ENCODE data around the gene PRM3. TPM values are rescaled to one million over a fixed set of nuclear protein-coding genes. Genes with fewer than 3 reads are reported as not detected.
A peak's percentile ranks its signal among the peaks of the same experiment; 100 is the strongest.

Gene PRM3, protein sequence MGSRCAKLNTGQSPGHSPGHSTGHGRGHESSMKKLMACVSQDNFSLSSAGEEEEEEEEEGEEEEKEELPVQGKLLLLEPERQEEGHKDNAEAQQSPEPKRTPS
- not detected for polyA plus RNA-seq (2013, experiment 1 of 2; ENCODE audit: insufficient read length)
- not detected for polyA plus RNA-seq (2013, experiment 2 of 2; ENCODE audit: insufficient read length)

DNA sequence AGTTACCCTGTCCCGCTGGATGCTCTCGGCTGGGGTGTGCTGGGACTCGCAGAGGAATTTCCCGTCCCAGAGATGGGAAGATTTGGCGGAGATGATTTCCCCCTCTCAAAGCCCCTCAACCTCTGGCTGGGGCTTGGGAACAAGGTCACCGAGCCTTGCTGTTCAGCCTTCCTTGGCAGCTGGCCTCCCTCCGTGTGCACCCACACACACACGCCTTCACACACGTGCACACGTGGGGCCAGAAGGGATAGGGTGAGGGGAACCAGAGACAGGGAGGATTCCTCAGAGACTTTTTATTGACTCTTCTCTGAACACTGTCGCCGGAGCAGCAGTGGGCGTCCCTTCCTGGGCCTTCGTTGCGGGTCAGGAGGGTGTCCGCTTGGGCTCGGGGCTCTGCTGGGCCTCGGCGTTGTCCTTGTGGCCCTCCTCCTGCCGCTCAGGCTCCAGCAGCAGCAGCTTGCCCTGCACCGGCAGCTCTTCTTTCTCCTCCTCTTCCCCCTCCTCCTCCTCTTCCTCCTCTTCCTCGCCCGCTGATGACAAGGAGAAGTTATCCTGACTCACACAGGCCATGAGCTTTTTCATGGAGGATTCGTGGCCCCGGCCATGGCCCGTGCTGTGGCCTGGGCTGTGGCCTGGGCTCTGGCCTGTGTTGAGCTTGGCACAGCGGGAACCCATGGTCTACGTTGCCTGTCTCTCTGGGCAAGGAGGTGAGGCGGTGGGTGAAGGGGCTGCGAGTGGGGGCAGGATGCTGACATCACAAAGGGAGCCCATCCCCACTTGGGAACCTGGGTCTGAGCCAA, at the start of gene PRM3:
PRM3 (minus strand) TSS at position 709 of the 800 bp plus-strand sequence; CDS start at position 675, 34 bp downstream.
- DNase-seq, result no peak

DNA sequence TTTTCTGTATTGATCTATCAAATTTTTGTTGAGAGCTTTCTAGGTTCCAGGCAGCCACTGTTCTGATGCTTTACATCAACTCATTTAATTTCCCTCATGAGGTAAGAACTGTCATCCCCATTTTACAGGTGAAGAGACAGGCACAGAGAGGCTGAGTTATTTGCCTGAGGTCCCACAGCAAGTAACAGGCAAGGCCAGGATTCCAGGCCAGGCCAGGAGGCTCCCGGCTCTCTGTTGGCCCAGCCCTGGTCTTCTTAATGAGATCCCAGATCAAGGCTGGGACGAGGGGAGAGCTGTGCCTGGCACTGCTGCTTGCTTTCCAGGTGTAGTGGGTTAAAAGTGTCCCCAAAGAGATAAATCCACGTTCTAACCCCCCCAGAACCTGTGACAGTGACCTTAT, 49.4 kb upstream of the PRM3 start:
- no peak for DNase-seq

DNA sequence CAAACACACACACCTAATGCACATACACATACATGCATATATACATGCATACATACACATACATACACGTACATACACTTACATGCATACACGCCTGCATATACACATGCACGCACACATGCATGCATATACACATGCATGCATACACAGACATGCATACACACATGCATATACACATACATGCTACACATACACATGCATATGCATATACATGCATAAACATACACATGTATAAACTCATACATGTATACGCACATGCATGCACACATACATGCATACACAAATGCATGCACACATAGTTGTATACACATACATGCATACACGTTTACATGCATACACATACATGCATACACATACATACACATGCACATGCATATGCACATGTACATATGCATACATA, 48.2 kb upstream of the PRM3 start:
- DNase-seq, result no peak

DNA sequence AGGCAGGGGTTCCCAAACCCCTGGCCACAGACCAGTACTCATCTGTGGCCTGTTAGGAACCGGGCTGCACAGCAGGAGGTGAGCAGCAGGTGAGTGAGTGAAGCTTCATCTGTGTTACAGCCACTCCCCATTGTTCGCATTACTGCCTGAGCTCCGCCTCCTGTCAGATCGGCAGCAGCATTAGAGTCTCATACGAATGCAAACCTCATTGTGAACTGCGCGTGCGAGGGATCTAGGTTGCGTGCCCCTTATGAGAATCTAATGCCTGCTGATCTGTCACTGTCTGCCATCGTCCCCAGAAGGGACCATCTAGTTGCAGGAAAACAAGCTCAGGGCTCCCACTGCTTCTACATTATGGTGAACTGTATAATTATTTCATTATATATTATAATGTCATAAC, 46.7 kb upstream of the PRM3 start:
- DNase-seq, result no peak

DNA sequence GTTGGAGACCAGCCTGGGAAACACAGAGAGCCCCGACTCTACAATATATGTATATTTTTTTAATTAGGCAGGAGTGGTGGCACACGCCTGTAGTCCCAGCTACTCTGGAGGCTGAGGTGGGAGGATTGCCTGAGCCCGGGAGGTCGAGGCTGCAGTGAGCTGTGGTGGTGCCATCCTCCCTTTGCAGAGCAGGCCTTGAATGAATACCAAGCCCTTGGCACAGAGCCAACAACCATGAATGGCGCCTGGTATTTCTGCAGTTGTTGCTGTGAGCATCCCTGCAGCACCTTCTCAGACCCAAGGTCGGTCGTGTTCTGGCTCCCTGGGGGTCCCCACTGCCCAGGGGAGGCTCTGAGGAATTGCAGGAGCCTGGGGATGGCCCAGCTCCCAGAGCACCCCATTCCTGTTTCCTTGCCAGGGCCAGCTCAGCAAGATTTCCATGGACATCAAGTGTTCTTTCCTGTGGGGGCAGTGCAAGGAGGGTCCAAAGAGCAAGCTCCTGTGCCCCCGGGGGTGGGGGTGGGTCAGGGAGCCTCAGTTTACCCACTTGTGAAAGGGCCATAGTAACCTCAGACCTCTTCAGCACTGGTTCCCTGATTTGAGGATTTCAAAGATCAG, 46.2 kb upstream of the PRM3 start:
- peak; percentile 32 for DNase-seq

DNA sequence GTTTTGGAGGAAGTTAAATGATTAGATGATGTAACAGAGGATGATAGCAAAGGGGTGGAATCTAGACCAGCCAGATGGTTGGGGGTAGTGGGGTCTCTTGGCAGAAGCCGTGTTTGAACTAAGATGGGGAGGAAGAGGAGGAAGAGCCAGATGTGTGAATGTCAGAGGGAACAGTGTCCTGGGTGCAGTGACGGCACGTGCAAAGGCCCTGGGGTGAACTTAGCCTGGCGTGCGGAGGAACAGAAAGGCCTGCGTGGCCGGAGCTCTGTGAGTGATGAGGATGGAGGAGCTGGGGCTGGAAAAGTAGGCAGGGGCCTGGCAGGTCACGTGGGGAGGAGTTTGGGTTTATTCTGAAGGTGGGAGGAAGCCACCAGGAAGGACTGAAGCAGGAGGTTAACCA, 45.4 kb upstream of the PRM3 start:
- DNase-seq, result no peak

DNA sequence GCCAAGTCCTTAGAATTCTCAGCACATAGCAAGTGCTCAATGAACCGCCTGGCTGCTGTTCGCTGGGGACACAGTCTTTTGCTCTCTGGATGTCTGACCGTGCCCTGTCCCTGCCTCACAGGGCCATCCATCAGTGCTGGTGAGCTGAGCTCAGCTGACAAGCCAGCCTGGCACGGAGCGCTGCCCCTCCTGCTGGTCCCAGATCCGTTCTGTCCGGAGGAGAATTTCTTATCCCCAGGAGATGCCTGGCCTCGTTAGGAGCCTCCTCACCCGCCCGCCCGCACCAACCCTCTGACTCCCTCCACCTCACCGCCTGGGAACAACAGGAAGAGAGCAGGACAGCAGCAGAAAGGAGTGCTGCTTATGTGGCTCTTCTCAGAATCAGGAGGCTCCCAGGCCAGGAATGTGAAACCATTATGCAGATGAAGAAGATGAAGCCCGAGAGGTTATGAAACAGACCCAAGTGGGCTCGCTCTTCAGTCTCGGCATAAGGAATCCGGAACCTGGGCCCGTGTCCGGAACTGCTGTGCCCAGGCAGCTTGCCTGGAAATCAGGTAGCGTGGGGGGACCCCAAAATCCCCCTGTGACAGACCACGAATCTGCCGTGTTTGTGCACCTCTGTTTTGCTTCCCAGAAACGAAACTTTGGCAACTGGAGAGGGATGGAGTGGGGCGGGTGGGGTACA, 43.0 kb upstream of the PRM3 start:
- DNase-seq, result peak; percentile 40

DNA sequence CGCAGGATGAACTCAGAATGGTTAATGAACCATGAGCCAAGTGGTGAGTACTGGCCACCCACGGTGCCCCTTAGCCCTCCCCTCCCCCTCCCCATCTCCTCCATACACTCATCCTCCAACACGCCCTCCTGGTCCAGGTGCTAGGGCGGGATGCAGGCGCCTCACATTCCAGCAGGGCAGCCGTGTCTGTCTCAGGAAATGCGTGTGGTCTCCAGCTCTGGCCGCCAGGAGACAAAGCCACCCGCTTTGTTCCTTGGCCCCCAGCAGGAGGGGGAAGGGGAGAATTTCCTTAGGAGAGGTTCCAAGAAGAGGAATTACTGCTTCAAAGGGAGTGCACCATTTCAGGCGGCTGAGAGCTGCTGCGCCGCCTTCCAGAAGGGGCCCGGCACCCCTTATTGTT, 42.1 kb upstream of the PRM3 start:
- peak; percentile 76 for DNase-seq

DNA sequence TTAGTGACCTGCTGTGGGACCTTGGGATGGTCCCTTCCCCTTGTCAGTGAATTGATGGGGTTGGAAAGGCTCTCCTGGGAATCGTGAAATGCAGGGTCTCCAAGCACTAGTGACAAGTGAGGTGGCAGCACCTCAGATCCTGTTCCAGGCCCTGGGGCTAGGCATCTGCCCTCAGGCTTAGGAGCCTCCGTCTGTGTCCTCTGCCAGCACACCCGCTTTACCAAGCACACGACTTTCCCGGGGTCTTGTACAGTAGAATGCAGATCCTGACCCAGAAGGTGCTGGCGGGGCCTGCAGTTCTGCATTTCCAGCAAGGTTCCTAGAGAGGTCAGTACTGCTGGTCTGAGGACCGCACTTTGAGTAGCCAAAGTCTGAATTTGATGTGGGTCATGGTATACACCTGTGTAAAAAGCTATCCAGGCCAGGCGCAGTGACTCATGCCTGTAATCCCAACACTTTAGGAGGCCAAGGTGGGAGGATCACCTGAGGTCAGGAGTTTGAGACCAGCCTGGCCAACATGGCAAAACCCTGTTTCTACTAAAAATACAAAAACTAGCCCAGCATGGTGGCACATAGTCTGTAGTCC, 41.0 kb upstream of the PRM3 start:
- no peak for DNase-seq

DNA sequence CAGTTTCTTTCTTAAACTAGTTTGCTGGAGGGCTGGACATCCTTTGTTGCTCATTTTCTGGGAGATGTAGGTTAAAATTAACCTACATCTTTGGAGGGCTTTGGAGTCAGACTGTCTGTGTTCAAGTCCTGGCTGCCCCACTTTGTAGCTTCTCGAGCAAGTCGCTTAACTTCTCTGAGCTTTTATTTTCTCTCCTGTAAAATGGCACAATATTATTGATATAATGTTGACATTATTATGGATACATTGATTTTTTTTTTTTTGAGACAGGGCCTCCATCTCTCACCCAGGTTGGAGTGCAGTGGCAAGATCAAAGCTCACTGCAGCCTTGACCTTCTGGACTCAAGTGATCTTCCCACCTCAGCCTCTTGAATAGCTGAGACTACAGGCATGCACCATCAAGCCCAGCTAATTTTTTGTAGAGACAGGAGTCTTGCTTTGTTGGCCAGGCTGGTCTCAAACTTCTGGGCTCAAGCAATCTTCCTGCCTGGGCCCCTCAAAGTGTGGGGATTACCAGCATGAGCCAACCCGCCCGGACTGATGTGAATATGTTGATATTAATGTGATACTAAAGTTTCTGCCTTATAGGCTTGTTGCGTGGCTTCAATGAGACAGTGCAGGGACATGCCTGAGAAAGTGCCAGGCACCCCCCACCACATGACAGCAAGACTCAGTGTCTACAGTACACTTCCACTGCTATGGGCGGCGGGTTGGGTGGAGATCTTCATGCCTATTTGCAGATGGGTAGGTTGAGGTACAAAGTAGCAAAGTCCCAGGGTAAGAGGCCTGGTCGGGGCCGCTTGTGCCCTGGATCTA, 40.3 kb upstream of the PRM3 start:
- no peak for DNase-seq

DNA sequence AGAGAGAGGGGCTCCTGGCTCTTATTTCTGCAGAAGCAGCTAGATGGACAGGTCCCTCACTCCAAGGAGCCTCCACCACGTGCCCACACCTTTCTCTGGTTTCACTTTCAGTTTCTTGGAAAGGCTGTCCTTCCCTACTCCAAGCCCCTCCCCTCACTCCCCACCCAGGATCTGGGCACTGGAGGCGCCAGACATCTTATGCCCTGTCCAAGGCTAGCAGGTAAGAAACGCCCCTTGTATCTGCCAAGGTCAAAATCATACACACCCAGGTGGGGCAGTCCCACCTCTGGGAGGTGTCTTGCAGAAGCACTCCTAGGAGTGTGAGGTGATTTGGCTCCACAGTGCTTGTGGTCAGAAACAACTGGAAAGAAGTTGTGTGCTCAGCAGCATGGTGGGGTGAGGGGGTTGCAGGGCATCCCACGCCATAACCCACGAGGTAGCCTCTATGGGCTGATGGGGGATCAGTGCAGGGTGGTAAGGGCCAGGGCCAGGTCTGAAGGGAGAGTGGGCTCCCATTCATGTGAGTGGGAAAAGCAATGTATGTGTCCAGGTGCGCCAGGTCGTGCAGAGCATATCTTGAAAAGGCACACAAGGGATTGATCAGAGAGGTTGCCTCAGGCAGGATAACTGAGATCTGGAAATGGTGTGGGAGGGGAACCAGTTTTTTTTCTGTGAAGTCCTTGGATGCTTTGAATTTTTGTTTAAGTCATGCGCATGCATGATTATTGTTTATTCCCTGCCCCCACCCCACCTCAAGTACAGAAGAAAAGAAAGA, 39.5 kb upstream of the PRM3 start:
- peak; percentile 44 for DNase-seq

DNA sequence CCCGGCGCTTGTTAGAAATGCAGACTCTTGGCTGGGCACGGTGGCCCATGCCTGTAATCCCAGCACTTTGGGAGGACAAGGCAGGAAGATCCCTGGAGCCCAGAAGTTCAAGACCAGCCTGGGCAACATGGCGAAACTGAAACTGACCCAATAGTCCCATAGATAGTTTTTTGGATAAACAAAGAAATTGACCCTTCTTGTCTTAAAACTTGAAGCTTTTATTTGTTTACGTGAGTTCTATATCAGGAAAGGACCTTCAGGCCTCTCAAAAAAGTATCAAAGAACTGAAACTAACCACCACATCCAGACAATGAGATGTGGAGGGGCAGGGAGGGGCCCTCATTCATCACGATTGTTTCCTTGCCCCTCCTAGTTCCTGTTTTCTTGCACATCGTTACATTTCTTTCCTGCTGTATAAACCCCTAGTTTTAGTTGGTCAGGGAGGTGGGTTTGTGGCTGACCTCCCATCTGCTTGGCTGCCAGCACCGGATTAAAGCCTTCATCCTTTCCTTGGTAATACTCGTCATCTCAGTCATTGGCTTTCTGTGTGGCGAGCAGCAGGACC, 37.6 kb upstream of the PRM3 start:
- no peak for DNase-seq

DNA sequence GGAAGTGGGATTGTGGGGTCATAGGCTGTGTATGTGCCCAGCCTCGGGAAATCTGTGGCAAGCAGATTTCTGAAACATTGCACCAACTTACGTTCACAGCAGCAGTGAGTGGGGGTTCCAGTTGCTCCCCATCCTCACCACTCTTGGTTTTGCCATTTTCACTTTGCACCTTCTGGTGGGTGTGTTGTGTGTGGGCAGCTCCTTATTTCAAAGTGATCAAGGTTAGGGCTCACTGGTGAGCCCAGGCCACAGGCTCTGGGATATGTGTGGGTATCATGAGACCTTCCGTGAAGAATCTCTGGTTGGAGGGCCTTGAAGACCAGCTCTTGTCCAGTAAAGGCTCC, 37.2 kb upstream of the PRM3 start:
- DNase-seq, result no peak

DNA sequence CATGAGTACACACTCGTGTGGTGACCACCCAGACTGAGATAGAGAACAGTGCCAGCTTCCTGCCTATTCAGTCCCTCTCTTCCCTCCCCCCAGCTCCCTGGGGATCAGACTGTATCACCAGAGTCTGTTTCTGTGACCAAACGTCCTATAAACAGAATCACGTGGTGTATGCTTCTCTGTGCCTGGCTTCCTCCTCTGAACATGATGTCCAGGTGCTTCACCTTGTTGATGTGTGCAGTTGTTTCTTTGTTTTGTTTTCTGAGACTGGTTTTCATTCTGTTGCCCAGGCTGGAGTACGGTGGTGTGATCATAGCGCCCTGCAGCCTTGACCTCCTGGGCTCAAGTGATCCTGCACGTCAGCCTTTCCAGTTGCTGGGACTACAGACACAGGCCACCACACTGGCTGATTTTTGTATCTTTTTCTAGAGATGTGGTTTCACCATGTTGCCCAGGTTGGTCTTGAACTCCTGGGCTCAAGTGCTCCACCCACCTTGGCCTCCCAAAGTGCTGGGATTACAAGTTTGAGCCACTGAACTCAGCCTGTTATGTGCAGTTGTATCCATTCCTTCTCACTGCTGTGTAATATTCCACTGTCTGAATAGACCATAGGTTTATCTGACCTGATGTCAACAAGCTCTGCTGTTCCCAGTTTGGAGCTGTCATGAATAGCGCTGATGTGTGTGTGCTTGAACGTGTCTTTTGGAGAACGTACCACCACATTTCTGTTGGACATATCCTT, 36.6 kb upstream of the PRM3 start:
- DNase-seq, result peak; percentile 29

DNA sequence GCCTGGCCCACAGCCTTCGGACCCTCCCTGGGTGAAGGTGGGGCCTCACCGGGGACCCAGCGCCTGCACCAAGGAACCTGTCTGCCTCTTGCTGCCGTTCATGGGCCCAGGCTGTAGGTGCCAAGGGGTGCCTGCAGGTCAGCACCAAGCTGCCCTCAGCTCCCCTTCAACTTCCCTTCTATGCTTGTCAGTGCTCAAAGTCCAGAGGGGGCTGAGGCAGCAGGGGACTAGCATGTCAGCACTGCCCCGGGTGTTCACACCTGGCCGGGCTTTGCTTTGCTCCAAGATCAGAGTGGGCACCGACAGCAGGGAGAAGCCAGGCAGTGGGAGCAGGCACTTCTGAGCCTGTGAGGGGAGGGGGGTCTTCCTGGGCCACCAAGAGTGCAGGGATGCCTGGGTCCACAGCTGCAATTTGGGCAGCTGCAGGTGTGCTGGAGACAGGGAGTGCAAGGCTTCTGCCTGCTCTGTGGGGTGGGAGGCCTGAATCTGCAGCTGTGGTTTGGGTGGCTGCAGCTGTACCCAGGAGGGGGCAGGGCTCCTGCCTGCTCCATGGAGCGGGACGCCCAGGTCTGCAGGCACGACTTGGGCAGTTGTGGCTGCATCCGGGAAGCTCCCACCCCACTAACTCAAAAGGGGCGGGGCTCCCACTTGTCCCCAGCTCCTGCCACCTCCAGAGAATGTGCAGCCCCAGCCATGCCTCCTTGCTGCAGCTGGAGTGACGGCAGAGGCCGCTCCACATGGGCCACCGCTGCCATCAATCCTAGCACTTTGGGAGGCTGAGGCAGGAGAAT, 35.3 kb upstream of the PRM3 start:
- DNase-seq, result no peak

DNA sequence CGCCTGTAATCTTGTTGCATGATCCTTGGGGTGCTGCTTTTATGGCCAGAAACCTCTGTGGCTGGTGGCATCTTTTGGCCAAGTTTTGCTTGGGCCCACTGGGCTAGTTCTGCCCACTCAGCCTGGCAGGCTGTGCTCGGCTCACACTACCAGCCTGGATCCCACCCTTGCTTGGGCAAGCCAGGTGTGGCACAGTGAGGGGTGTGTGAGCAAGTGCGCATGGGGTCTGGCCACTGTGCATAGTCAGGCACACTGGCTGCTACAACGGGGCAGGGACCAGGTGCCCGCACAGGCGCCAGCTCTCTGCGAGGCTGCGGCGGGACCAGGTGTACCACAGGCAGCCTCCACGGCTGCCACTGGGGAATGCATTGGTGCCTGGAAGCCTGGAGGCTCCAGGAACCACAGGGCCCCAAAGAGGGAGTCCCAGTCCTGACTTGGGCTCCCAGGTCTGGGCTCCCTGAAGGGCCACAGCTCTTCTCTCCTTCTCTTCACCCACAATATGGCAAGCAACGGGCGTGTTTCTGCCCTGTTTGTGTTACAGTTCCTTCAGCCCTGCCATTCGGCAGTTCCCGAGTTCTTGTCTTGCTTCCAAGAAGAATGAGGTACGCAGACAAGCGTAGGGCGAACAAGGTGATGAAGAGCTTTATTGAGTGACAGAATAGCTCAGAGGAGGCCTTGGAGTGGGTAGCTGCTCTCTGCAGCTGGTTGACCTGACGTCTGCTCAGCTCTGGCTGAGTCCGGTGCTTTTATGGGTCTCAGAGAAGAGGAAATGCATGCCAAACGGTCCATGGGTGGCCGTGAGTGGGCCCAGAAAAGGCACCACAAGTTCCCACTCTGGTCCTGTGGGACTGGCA, 34.4 kb upstream of the PRM3 start:
- no peak for DNase-seq

DNA sequence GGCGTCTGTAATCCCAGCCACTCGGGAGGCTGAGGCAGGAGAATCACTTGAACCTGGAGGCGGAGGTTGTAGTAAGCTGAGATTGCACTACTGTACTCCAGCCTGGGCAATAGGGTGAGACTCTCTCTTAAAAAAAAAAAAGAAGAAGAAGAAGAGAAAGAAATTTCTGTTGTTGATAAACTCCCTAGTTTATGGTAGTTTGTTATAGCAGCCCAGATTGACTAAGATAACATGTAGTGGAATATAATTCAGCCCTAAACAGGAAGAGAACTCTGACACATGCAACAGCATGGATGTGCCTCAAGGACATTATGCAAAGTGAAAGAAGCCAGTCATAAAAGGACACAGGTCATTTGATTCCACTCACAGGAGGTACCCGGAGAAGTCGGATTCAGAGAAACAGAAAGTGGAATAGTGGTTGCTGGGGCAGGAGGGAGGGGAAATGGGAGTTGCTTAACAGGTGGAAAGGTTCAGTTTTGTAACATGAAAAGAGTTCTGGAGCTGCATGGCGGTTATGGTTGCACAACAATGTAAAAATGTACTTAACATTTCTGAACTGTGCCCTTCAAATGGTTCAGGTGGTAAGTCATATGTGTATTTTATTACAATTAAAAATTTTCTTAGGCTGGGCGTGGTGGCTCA, 33.7 kb upstream of the PRM3 start:
- no peak for DNase-seq

DNA sequence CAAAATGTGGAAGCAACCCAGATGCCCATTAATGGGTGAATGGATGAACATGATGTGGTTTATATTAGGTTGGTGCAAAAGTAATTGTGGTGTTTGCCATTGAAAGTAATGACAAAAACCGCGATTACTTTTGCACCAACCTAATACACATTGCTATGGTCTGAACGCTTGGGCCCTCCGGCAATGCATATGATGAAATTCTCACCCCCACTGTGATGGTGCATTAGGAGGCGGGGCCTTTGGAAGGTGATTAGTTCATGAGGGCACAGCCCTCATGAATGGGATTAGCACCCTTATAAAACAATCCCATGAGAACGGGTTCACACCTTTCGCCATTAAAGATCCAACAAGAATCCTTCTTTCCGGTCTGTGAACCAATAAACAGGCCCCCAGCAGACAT, 33.0 kb upstream of the PRM3 start:
- no peak for DNase-seq
